B cell (primary cell): ENCODE data around the gene PHLPP1. TPM values are rescaled to one million over a fixed set of nuclear protein-coding genes. Genes with fewer than 3 reads are reported as not detected.

Source experiments
- ATAC-seq: fragments of 200-7000 bp; cut with Tn5 transposase; one replicate; pipeline ENCODE4 v1.10.0; 2021; ENCODE audit warnings: low read depth, mild to moderate bottlenecking, moderate number of reproducible peaks, moderate library complexity
- CTCF ChIA-PET: fragments of 350-600 bp; sonication (Branson Sonifier 250); formaldehyde crosslinking; loops from one replicate; lab custom pipeline; 2021; ENCODE audit warnings: antibody characterized with exemption, inconsistent platforms; lab: Charles Lee
- POLR2A ChIA-PET: fragments of 350-600 bp; sonication (Branson Sonifier 250); formaldehyde crosslinking; loops from one replicate; lab custom pipeline; 2021; ENCODE audit warnings: antibody characterized with exemption; lab: Charles Lee
- DNase-seq: peaks from one replicate; pipeline ENCODE4 v3.0.0; 2013
- H2AFZ ChIP-seq: 2 replicates; pipeline ENCODE4 v1.6.1; 2012; ENCODE audit warnings: mild to moderate bottlenecking, low read depth, low read length; ENCODE audit not compliant: insufficient read depth, poor library complexity, severe bottlenecking
- H3K27ac ChIP-seq, 2 donors: 1 replicate in 1 of 2; 2 replicates in 1 of 2; pipeline ENCODE4 v1.5.1; 2012 to 2013; ENCODE audit warnings: low read length in 2 of 2, mild to moderate bottlenecking in 2 of 2, moderate library complexity in 1 of 2
- H3K27me3 ChIP-seq, 4 experiments: fragments of 200-600 bp in 1 of 4; sonication (generic) in 1 of 4; replicated peaks in 1 of 4; 1 replicate in 2 of 4; 2 replicates in 2 of 4; pipeline versions ENCODE4 v1.6.1 to v1.7.0; 2013 to 2016; ENCODE audit warnings: low read length in 3 of 4, mild to moderate bottlenecking in 2 of 4, mixed read lengths in 1 of 4, moderate library complexity in 1 of 4; ENCODE audit not compliant: insufficient read depth in 4 of 4, control insufficient read depth in 3 of 4; ENCODE audit errors: control extremely low read depth in 1 of 4
- H3K36me3 ChIP-seq, 2 experiments: replicated peaks in 1 of 2; 1 replicate in 1 of 2; 2 replicates in 1 of 2; pipeline versions ENCODE4 v1.6.1 to v1.7.1; 2013; ENCODE audit warnings: low read length in 1 of 2; ENCODE audit not compliant: insufficient read depth in 2 of 2, control insufficient read depth in 1 of 2; ENCODE audit errors: control extremely low read depth in 1 of 2, extremely low read depth in 1 of 2
- H3K4me1 ChIP-seq, 2 donors: fragments of 200-600 bp in 1 of 2; sonication (generic) in 1 of 2; 1 replicate in 1 of 2; 2 replicates in 1 of 2; pipeline versions ENCODE4 v1.5.1 to v1.6.1; 2013 to 2017; ENCODE audit warnings: low read length in 2 of 2; ENCODE audit not compliant: control insufficient read depth in 2 of 2, insufficient read depth in 2 of 2
- H3K4me2 ChIP-seq: replicated peaks from 2 replicates; pipeline ENCODE3; 2012; ENCODE audit warnings: mild to moderate bottlenecking, low read depth, low read length; ENCODE audit not compliant: poor library complexity, severe bottlenecking
- H3K4me3 ChIP-seq, 5 experiments: fragments of 200-600 bp in 1 of 5; sonication (generic) in 1 of 5; 1 replicate in 3 of 5; 2 replicates in 2 of 5; pipeline versions ENCODE4 v1.5.1 to v1.7.0; 2011 to 2016; ENCODE audit warnings: low read length in 4 of 5, mild to moderate bottlenecking in 4 of 5, low read depth in 2 of 5, control low read depth in 1 of 5, moderate library complexity in 1 of 5; ENCODE audit not compliant: insufficient read depth in 1 of 5; ENCODE audit errors: control extremely low read depth in 1 of 5, extremely low read depth in 1 of 5
- H3K79me2 ChIP-seq: fragments of 200-600 bp; sonication (generic); one replicate; pipeline ENCODE4 v1.6.0; 2016; ENCODE audit warnings: low read length; ENCODE audit not compliant: control insufficient read depth, insufficient read depth
- H3K9ac ChIP-seq: fragments of 200-600 bp; sonication (generic); 2 replicates; pipeline ENCODE4 v1.6.1; 2017; ENCODE audit warnings: mild to moderate bottlenecking, low read length, moderate library complexity
- H3K9me3 ChIP-seq, 3 donors: one replicate each; pipeline versions ENCODE4 v1.6.1 to v1.7.1; 2013; ENCODE audit warnings: low read length in 2 of 3; ENCODE audit not compliant: control insufficient read depth in 2 of 3, insufficient read depth in 1 of 3; ENCODE audit errors: control extremely low read depth in 1 of 3
- H4K20me1 ChIP-seq: 2 replicates; pipeline ENCODE4 v1.6.0; 2012; ENCODE audit warnings: mild to moderate bottlenecking, low read length; ENCODE audit not compliant: insufficient read depth, control insufficient read depth, poor library complexity, severe bottlenecking
- H3K27ac Mint-ChIP-seq: one replicate; pipeline ENCODE4 v1.8.0; 2021; ENCODE audit warnings: mixed read lengths
- H3K27me3 Mint-ChIP-seq: one replicate; pipeline ENCODE4 v1.8.0; 2021; ENCODE audit warnings: mixed read lengths
- H3K4me1 Mint-ChIP-seq: one replicate; pipeline ENCODE4 v1.8.0; 2021; ENCODE audit warnings: mixed read lengths
- H3K4me3 Mint-ChIP-seq: one replicate; pipeline ENCODE4 v1.8.0; 2021; ENCODE audit warnings: mixed read lengths
- H3K9me3 Mint-ChIP-seq: one replicate; pipeline ENCODE4 v1.8.0; 2022; ENCODE audit warnings: mixed read lengths; ENCODE audit not compliant: insufficient read depth
- CTCF ChIP-seq: fragments of 200-600 bp; IDR thresholded peaks from one replicate; pipeline ENCODE4 v1.8.0; 2022; ENCODE audit warnings: antibody characterized with exemption, mild to moderate bottlenecking
- EZH2 ChIP-seq: IDR thresholded peaks from 2 replicates; pipeline ENCODE4 v1.6.1; 2012; ENCODE audit warnings: borderline replicate concordance, low read depth, mild to moderate bottlenecking, moderate library complexity, low read length; ENCODE audit not compliant: insufficient read depth, poor library complexity, severe bottlenecking
- WGBS: methylation state at CpG from one replicate; pipeline ENCODE4 v1.1.5; 2013; ENCODE audit warnings: missing lambda C conversion rate; ENCODE audit not compliant: insufficient coverage; 5-methylcytosine and 5-hydroxymethylcytosine counted together
- intact Hi-C: fragments of 100-400 bp; cut with micrococcal nuclease; formaldehyde crosslinking; loops from one replicate; pipeline ENCODE4 v1.10.0; 2022
- polyA plus RNA-seq: library from polyadenylated mRNA; depleted of rRNA; stranded (reverse); fragments of >200 nt; gene quantifications from 2 replicates; pipeline ENCODE4 v1.2.3, GENCODE V29; 2012
- total RNA-seq, 2 donors: library from RNA; stranded (reverse); fragments of 120-200 nt in 1 of 2; gene quantifications; 1 replicate in 1 of 2; 2 replicates in 1 of 2; pipeline versions ENCODE4 v1.2.3 to v1.2.4, GENCODE V29; 2013 to 2022

PHLPP1 gene
- total and polyA plus RNA-seq, 2 donors (not counting 1 experiment from before 2014, with no cell fraction given): 3.0 to 20.7 TPM

- Histone ChIP-seq H3K9ac (no peak overlapping the region), H2AFZ (no peak overlapping the region), H3K9me3 (no peaks in the 10 kb centered on the region), H3K4me1 (peaks cover 9 to 11% of the 10 kb centered on the region in 2 donors), H3K36me3 (no peaks in the 10 kb centered on the region), H3K4me2 (no peak overlapping the region), H3K27ac (no peak overlapping the region), H3K79me2 (no peaks in the 10 kb centered on the region), H3K4me3 (no peak overlapping the region), H4K20me1 (no peaks in the 10 kb centered on the region), H3K27me3 (no peaks in the 10 kb centered on the region)
- H3K27ac Mint-ChIP-seq: no peak overlapping the region
- 89% methylated on average over 7 of the region's 8 CpGs for WGBS
- H3K4me1 Mint-ChIP-seq: peaks cover 16% of the 10 kb centered on the region
- POLR2A ChIA-PET: no interaction called here
- intact Hi-C loops: no loop called here
- no peak for ATAC-seq
- peaks cover 6% of the 10 kb centered on the region for H3K27me3 Mint-ChIP-seq
- CTCF ChIA-PET: no interaction called here
- no peaks in the 10 kb centered on the region for H3K9me3 Mint-ChIP-seq
- H3K4me3 Mint-ChIP-seq: no peak overlapping the region
- TF ChIP-seq CTCF (no peak), EZH2 (no peak)
- DNase-seq: no peak
Observed at GRCh38 chr18:63000839-63001238, 285.5 kb downstream of the PHLPP1 start.

GRCh38 chr18:63001861-63002260 lies 286.5 kb downstream of the PHLPP1 start:
- Histone ChIP-seq H3K4me3 (no peak overlapping the region), H2AFZ (no peak overlapping the region), H4K20me1 (no peaks in the 10 kb centered on the region), H3K4me1 (peaks cover 9 to 11% of the 10 kb centered on the region in 2 donors), H3K36me3 (no peaks in the 10 kb centered on the region), H3K79me2 (no peaks in the 10 kb centered on the region), H3K27ac (no peak overlapping the region), H3K9me3 (no peaks in the 10 kb centered on the region), H3K4me2 (no peak overlapping the region), H3K9ac (no peak overlapping the region), H3K27me3 (no peaks in the 10 kb centered on the region)
- ATAC-seq (no peak), DNase-seq (no peak)
- Mint-ChIP-seq H3K9me3 (no peaks in the 10 kb centered on the region), H3K27ac (no peak overlapping the region), H3K27me3 (peaks cover 3% of the 10 kb centered on the region), H3K4me3 (no peak overlapping the region), H3K4me1 (peaks cover 16% of the 10 kb centered on the region)
- 90% methylated on average over 3 of the region's 5 CpGs for WGBS
- POLR2A ChIA-PET: no interaction called here
- intact Hi-C loops: no loop called here
- no peak for TF ChIP-seq CTCF
- TF ChIP-seq EZH2: no peak
- CTCF ChIA-PET: no interaction called here
